ENCODE measurements around the gene PPIF. TPM values are rescaled to one million over a fixed set of nuclear protein-coding genes. Genes with fewer than 3 reads are reported as not detected.
A peak's percentile ranks its signal among the peaks of the same experiment; 100 is the strongest.

The PPIF gene
- total and polyA plus RNA-seq, 4 donors = 22.2 to 84.3 (median 60.0) TPM

- Histone ChIP-seq H3K36me3 (ENCODE audit: control insufficient read depth in 4 of 4, insufficient read depth in 3 of 4, low read depth in 1 of 4, low read length in 3 of 4) (no peaks in the 10 kb centered on the region), H3K4me3 (ENCODE audit: low read depth in 1 of 3, low read length in 3 of 3) (no peak overlapping the region), H3K9ac (ENCODE audit: low read depth in 1 of 2, low read length in 2 of 2) (peak overlapping the region in 1 of 2 donors; percentile 24), H3K27me3 (ENCODE audit: control insufficient read depth in 4 of 4, insufficient read depth in 4 of 4, low read length in 3 of 4) (no peaks in the 10 kb centered on the region), H3K9me3 (ENCODE audit: control insufficient read depth in 4 of 4, low read length in 3 of 4) (no peaks in the 10 kb centered on the region), H3K27ac (ENCODE audit: low read depth in 1 of 2, low read length in 2 of 2) (peak overlapping the region in 1 of 2 donors; percentile 77), H3K4me1 (ENCODE audit: control insufficient read depth in 4 of 4, insufficient read depth in 4 of 4, low read length in 3 of 4) (peaks cover 9 to 37% (median 27%) of the 10 kb centered on the region in 4 donors)
- no peak for DNase-seq (ENCODE audit: low spot score)
- TF ChIP-seq TAF1 (conservative IDR thresholded peaks at IDR 0.05) = no peak
- no peak for TF ChIP-seq RXRA (IDR thresholded peaks at IDR 0.05)
- no peak for TF ChIP-seq JUND (IDR thresholded peaks at IDR 0.05)
- TF ChIP-seq EGR1 (IDR thresholded peaks at IDR 0.05; ENCODE audit: low read depth in 2 of 2) = no peak
- no peak for TF ChIP-seq NR2F2 (IDR thresholded peaks at IDR 0.05)
- TF ChIP-seq HNF4A (conservative IDR thresholded peaks at IDR 0.05) = no peak
- no peak for TF ChIP-seq FOXA1 (IDR thresholded peaks at IDR 0.05)
- TF ChIP-seq, protein P1, sequence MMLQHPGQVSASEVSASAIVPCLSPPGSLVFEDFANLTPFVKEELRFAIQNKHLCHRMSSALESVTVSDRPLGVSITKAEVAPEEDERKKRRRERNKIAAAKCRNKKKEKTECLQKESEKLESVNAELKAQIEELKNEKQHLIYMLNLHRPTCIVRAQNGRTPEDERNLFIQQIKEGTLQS (IDR thresholded peaks at IDR 0.05) = no peak
- TF ChIP-seq GABPA (IDR thresholded peaks at IDR 0.05 in 1 of 2, conservative IDR thresholded peaks at IDR 0.05 in 1 of 2) = no peak
- TF ChIP-seq ZBTB33 (IDR thresholded peaks at IDR 0.05) = no peak
- no peak for TF ChIP-seq YY1 (IDR thresholded peaks at IDR 0.05)
- TF ChIP-seq, protein P2, sequence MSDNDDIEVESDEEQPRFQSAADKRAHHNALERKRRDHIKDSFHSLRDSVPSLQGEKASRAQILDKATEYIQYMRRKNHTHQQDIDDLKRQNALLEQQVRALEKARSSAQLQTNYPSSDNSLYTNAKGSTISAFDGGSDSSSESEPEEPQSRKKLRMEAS (IDR thresholded peaks at IDR 0.05) = no peak
- no peak for TF ChIP-seq SP1 (IDR thresholded peaks at IDR 0.05)
- TF ChIP-seq RAD21 (IDR thresholded peaks at IDR 0.05) = no peak
- no peak for TF ChIP-seq FOXA2 (IDR thresholded peaks at IDR 0.05)
- TF ChIP-seq HNF4G (IDR thresholded peaks at IDR 0.05) = no peak
- no peak for TF ChIP-seq REST (IDR thresholded peaks at IDR 0.05)
- TF ChIP-seq, protein P3, sequence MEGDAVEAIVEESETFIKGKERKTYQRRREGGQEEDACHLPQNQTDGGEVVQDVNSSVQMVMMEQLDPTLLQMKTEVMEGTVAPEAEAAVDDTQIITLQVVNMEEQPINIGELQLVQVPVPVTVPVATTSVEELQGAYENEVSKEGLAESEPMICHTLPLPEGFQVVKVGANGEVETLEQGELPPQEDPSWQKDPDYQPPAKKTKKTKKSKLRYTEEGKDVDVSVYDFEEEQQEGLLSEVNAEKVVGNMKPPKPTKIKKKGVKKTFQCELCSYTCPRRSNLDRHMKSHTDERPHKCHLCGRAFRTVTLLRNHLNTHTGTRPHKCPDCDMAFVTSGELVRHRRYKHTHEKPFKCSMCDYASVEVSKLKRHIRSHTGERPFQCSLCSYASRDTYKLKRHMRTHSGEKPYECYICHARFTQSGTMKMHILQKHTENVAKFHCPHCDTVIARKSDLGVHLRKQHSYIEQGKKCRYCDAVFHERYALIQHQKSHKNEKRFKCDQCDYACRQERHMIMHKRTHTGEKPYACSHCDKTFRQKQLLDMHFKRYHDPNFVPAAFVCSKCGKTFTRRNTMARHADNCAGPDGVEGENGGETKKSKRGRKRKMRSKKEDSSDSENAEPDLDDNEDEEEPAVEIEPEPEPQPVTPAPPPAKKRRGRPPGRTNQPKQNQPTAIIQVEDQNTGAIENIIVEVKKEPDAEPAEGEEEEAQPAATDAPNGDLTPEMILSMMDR (IDR thresholded peaks at IDR 0.05; ENCODE audit: low read depth, low read length, missing input control) = no peak
- WGBS = 97% methylated on average over 2 of the region's 2 CpGs
Observed at GRCh38 chr10:79334573-79334972, 12.7 kb upstream of the PPIF start.
